GM10248 (cell line): ENCODE results near the gene RRN3.
"Not testable (repeated sequence)": the region's sequence is repeated elsewhere in the genome, so short reads cannot be mapped to it uniquely, and the experiment has no call there.

Experiments used
- CTCF ChIA-PET: fragments of 300-600 bp; sonication (Branson Sonifier 250); formaldehyde crosslinking; extraction: SDS; loops from one replicate; lab custom pipeline; 2021; ENCODE audit warnings: antibody characterized with exemption; lab: Yijun Ruan, JAX
- POLR2A ChIA-PET: fragments of 350-650 bp; sonication (Branson Sonifier 250); formaldehyde crosslinking; extraction: SDS; loops from one replicate; lab custom pipeline; 2020; ENCODE audit warnings: antibody characterized with exemption; lab: Yijun Ruan, JAX
- DNase-seq: peaks from one replicate; pipeline ENCODE4 v3.0.0; 2012; ENCODE audit errors: extremely low spot score
- TF ChIP-seq, protein P1 (sequence below): IDR thresholded peaks from 2 replicates; pipeline ENCODE4 v1.5.1; 2012; ENCODE audit warnings: mild to moderate bottlenecking, low read depth; ENCODE audit errors: extremely low read depth, missing control alignments, control extremely low read depth

Gene RRN3

GRCh38 chr16:15035163-15035729 lies 58.8 kb downstream of the RRN3 start:
- POLR2A ChIA-PET: no interaction called here
- TF ChIP-seq, protein P1, sequence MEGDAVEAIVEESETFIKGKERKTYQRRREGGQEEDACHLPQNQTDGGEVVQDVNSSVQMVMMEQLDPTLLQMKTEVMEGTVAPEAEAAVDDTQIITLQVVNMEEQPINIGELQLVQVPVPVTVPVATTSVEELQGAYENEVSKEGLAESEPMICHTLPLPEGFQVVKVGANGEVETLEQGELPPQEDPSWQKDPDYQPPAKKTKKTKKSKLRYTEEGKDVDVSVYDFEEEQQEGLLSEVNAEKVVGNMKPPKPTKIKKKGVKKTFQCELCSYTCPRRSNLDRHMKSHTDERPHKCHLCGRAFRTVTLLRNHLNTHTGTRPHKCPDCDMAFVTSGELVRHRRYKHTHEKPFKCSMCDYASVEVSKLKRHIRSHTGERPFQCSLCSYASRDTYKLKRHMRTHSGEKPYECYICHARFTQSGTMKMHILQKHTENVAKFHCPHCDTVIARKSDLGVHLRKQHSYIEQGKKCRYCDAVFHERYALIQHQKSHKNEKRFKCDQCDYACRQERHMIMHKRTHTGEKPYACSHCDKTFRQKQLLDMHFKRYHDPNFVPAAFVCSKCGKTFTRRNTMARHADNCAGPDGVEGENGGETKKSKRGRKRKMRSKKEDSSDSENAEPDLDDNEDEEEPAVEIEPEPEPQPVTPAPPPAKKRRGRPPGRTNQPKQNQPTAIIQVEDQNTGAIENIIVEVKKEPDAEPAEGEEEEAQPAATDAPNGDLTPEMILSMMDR: no peak
- no peak for DNase-seq
- CTCF ChIA-PET: no interaction called here

DNA sequence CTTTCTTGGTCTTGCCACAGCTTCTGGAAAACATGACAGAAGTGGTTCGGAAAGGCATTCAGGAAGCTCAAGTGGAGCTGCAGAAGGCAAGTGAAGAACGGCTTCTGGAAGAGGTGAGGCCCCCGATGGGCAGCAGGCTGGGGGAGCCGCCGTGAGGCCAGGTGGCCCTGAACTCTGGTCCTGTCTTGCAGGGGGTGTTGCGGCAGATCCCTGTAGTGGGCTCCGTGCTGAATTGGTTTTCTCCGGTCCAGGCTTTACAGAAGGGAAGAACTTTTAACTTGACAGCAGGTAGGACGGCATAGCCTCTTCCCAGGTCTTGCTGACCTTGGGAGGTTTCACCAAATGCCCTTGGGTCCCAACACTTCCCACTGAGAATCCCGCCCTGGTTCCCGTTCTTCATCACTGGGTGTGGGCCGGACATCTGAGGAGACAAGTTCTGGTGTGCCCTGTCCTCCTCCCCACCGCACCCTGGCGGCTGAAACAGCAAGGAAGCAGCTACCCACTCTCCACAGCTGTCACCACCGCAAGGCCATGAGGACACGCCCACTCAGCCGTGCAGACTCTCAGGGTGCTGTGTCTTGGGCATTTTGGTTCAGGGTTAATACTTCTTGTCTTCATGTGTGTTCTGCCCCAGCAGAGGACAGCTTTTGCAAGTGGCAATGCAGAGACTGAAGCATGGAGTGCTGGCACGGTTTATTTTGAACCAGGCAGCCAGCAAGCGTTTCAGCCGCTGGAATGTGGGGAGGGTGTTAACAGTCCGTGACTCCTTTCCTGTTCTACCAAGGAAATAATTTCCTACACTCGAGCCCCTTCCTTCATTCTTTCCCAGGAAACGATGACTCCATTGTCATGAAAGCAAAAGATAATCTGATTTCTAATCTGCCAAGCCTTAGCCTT lies 59.6 kb downstream of the RRN3 start:
- CTCF ChIA-PET: no interaction called here
- TF ChIP-seq, protein P1: no peak
- POLR2A ChIA-PET: no interaction called here
- no peak for DNase-seq

DNA sequence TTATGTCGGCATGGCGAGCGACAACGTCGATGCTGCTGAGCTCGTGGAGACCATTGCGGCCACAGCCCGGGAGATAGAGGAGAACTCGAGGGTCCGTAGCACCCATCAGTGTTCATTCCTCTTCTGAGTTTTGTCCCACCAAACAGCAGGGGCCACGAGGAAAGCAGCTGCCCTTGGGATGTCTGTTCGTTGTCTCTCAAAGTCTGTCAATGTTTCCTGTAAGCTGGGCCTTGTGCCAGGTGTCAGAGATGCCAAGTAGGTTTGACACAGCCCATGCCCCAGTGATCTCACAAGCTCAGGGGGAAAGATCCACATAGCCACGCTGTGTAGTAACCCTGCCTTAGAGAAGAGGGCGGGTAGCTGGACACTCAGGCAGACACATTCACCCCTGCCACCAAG lies 60.8 kb downstream of the RRN3 start:
- DNase-seq: no peak
- ChIA-PET POLR2A (no interaction called here), CTCF (interaction anchor here (1.4 kb wide), 1 partner anchor 10 kb away, joined by 4 read pairs; no protein-coding TSS in a partner anchor)
- TF ChIP-seq, protein P1: no peak

GRCh38 chr16:15032547-15033308 lies 61.3 kb downstream of the RRN3 start:
- ChIA-PET CTCF (interaction anchor here (1.4 to 1.6 kb wide), 2 partner anchors 10 to 11 kb away, joined by 4 to 5 read pairs; no protein-coding TSS in a partner anchor), POLR2A (interaction anchor here (0.5 kb wide), 1 partner anchor 10 kb away, joined by 3 read pairs; no protein-coding TSS in a partner anchor)
- no peak for DNase-seq
- TF ChIP-seq, protein P1: no peak

DNA sequence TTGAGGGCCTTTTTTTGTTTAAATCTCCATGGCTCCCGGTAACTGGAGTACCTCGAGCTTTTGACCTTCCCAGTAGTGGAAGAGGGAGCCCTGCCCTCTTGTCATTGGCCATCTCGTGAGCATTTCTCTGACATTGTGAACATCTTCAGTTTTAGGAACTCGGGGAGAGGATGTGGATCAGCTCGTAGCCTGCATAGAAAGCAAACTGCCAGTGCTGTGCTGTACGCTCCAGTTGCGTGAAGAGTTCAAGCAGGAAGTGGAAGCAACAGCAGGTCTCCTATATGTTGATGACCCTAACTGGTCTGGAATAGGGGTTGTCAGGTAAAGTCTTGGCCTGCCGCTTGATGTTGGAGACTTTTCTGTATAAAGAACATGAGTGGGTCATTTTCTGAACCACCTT lies 62.5 kb downstream of the RRN3 start:
- TF ChIP-seq, protein P1: no peak

GRCh38 chr16:15031179-15031578 lies 62.9 kb downstream of the RRN3 start:
- no peak for DNase-seq
- TF ChIP-seq, protein P1: no peak
- POLR2A ChIA-PET: interaction anchor here (0.7 kb wide), 1 partner anchor 13 kb away, joined by 3 read pairs; no protein-coding TSS in a partner anchor
- CTCF ChIA-PET: interaction anchor here (1.6 kb wide), 1 partner anchor 12 kb away, joined by 5 read pairs; no protein-coding TSS in a partner anchor

More for the DNA sequence above, 62.5 kb downstream of the RRN3 start:
- no peak for DNase-seq
- ChIA-PET POLR2A (no interaction called here), CTCF (interaction anchor here (1.6 kb wide), 1 partner anchor 11 kb away, joined by 5 read pairs; no protein-coding TSS in a partner anchor)

- POLR2A ChIA-PET, DNase-seq, CTCF ChIA-PET: not testable (repeated sequence)
These were observed 64.3 kb downstream of the RRN3 start for GRCh38 chr16:15029749-15030148.

DNA sequence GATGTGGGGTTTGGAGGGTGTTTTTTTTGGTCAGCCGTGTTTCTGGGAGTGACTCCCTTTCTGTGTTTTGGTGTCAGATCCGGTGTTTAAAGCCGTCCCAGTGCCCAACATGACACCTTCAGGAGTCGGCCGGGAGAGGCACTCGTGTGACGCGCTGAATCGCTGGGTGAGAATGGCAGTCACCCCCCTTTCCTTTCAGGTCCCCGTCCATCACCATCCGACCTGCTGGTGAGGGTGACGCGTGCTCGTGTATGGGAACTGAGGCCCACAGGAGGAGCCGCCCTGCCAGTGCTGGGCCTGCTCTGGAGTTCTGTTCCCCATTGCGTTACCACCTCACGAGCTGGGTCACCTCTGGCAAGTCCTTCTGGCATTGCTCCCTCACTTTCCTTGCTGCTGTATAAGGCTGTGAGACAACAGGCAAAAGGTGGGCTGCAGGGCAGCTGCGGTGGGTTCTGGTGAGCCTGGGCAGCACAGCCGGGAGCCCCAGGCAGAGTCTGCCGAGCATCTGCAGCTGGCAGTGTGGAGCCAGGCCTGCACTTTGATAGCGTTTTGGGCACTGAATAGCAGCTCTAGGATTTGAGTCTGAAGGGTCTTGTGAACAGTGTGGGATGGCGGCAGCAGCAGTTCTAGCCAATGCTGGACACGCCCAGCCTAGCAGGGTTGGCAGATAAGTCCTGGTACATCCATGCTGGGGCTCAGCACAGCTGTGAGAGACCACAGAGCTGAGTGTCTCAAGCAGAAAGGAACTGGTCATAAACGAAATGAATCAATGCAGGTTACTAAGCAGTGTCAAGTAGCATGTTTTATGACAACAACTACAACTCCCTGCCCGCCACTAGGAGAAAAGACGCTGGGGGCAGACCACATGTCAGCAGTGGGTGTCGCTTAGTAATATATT lies 65.0 kb downstream of the RRN3 start:
- CTCF ChIA-PET, DNase-seq, POLR2A ChIA-PET: not testable (repeated sequence)
